SK-N-SH treated with all-trans-retinoic acid at 6 μM for 48 hours (cell line): ENCODE results near the gene PLCL2.

Experiments used
- PATZ1 ChIP-seq: fragments of 250-450 bp; sonication (Bioruptor Pico); IDR thresholded peaks from 2 replicates; pipeline ENCODE4 v1.8.0; 2020; ENCODE audit warnings: mild to moderate bottlenecking, moderate library complexity, borderline replicate concordance
- RARB ChIP-seq: fragments of 250-450 bp; sonication (Bioruptor Pico); IDR thresholded peaks from 2 replicates; pipeline ENCODE4 v1.8.0; 2021; ENCODE audit warnings: mild to moderate bottlenecking, moderate library complexity

GRCh38 chr3:16868513-16868912 is 16.2 kb upstream of the PLCL2 start:
- TF ChIP-seq RARB (CRISPR knock-in tag), result no peak
- no peak for TF ChIP-seq PATZ1 (CRISPR knock-in tag)
